K562 (cell line): ENCODE measurements around the gene ATF5.

Experiments used
- PPARD ChIP-seq: fragments of 250-450 bp; sonication (Bioruptor Pico); IDR thresholded peaks from 2 replicates; pipeline ENCODE4 v1.8.0; 2022; ENCODE audit warnings: inconsistent platforms, mild to moderate bottlenecking, moderate library complexity
- ZBTB43 ChIP-seq: sonication (generic); formaldehyde crosslinking; IDR thresholded peaks from 2 replicates; pipeline ENCODE4 v1.8.0; 2023; ENCODE audit warnings: mild to moderate bottlenecking, missing genetic modification reagents
- ZC3H11A ChIP-seq: IDR thresholded peaks from 2 replicates; pipeline ENCODE4 v1.6.1; 2012; ENCODE audit warnings: low read depth, low read length, improper control_type of control experiment
- TF ChIP-seq, protein P1 (sequence below), 3 experiments: IDR thresholded peaks in 2 of 3; conservative IDR thresholded peaks in 1 of 3; 2 replicates each; pipeline ENCODE4 v1.5.1; 2011 to 2012; ENCODE audit warnings: low read length in 3 of 3, mild to moderate bottlenecking in 3 of 3, control low read depth in 2 of 3, improper control_type of control experiment in 1 of 3, inconsistent platforms in 1 of 3, low read depth in 1 of 3, mixed read lengths in 1 of 3, moderate library complexity in 1 of 3; ENCODE audit not compliant: insufficient read depth in 2 of 3

DNA sequence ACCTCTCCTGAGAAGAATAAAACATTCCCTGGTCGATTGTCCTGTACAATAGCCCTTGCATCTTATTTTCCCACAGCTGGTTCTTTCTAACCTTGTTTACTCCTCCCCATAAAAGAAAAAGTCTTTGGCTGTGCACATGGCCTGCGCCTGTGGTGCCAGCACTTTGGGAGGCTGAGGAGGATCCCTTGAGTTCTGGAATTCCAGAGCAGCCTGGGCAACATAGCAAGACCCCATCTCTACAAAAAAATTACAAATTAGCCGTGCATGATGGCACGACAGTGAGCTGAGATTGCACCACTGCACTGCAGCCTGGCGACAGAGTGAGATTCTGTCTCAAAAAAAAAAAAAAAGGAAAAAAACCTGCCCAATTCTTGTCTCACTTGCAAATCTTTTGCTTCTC is 7.5 kb downstream of the ATF5 start:
- TF ChIP-seq ZC3H11A (no peak), ZBTB43 (CRISPR knock-in tag) (no peak), PPARD (CRISPR knock-in tag) (no peak)
- TF ChIP-seq, protein P1, sequence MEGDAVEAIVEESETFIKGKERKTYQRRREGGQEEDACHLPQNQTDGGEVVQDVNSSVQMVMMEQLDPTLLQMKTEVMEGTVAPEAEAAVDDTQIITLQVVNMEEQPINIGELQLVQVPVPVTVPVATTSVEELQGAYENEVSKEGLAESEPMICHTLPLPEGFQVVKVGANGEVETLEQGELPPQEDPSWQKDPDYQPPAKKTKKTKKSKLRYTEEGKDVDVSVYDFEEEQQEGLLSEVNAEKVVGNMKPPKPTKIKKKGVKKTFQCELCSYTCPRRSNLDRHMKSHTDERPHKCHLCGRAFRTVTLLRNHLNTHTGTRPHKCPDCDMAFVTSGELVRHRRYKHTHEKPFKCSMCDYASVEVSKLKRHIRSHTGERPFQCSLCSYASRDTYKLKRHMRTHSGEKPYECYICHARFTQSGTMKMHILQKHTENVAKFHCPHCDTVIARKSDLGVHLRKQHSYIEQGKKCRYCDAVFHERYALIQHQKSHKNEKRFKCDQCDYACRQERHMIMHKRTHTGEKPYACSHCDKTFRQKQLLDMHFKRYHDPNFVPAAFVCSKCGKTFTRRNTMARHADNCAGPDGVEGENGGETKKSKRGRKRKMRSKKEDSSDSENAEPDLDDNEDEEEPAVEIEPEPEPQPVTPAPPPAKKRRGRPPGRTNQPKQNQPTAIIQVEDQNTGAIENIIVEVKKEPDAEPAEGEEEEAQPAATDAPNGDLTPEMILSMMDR (IDR thresholded peaks at IDR 0.05 in 2 of 3, conservative IDR thresholded peaks at IDR 0.05 in 1 of 3; ENCODE audit: insufficient read depth in 2 of 3, low read depth in 1 of 3, low read length in 3 of 3) = no peak
